HepG2 (cell line): Measurements from ENCODE around the gene ZIK1. TPM values are rescaled to one million over a fixed set of nuclear protein-coding genes. Genes with fewer than 3 reads are reported as not detected.

Source experiments
- ATF1 ChIP-seq: IDR thresholded peaks from 2 replicates; pipeline ENCODE4 v1.6.1; 2016; ENCODE audit warnings: mild to moderate bottlenecking, control low read depth
- CENPBD1 ChIP-seq: sonication (generic); formaldehyde crosslinking; IDR thresholded peaks from 2 replicates; pipeline ENCODE4 v1.8.0; 2022; ENCODE audit warnings: missing genetic modification reagents, low read depth, mild to moderate bottlenecking, borderline replicate concordance
- CSRNP2 ChIP-seq: sonication (generic); formaldehyde crosslinking; conservative IDR thresholded peaks from 2 replicates; pipeline ENCODE4 v1.8.0; 2022; ENCODE audit warnings: low read depth, missing genetic modification reagents
- ETV6 ChIP-seq: sonication (generic); formaldehyde crosslinking; conservative IDR thresholded peaks from 2 replicates; pipeline ENCODE4 v1.4.0; 2020; ENCODE audit warnings: missing genetic modification reagents
- GTF3A ChIP-seq: sonication (generic); formaldehyde crosslinking; conservative IDR thresholded peaks from 2 replicates; pipeline ENCODE4 v1.4.0; 2020; ENCODE audit warnings: mild to moderate bottlenecking, missing genetic modification reagents
- GZF1 ChIP-seq: sonication (generic); formaldehyde crosslinking; IDR thresholded peaks from 2 replicates; pipeline ENCODE4 v1.5.1; 2020; ENCODE audit warnings: mild to moderate bottlenecking, missing genetic modification reagents
- KDM4B ChIP-seq: sonication (generic); formaldehyde crosslinking; IDR thresholded peaks from 2 replicates; pipeline ENCODE4 v1.4.0; 2020; ENCODE audit warnings: missing genetic modification reagents
- NFATC3 ChIP-seq: sonication (generic); formaldehyde crosslinking; IDR thresholded peaks from 2 replicates; pipeline ENCODE4 v1.5.1; 2020; ENCODE audit warnings: mild to moderate bottlenecking, missing genetic modification reagents
- NKX3-1 ChIP-seq: sonication (generic); formaldehyde crosslinking; IDR thresholded peaks from 2 replicates; pipeline ENCODE4 v1.5.0; 2020; ENCODE audit warnings: missing genetic modification reagents
- SIN3A ChIP-seq: IDR thresholded peaks from 2 replicates; pipeline ENCODE4 v1.6.1; 2011; ENCODE audit warnings: low read depth, mild to moderate bottlenecking, control low read depth, low read length, borderline replicate concordance
- SRSF9 ChIP-seq: fragments of 200-400 bp; formaldehyde crosslinking; IDR thresholded peaks from 2 replicates; pipeline ENCODE4 v1.6.1; 2018; ENCODE audit warnings: borderline replicate concordance, mild to moderate bottlenecking, low read depth, low read length; ENCODE audit not compliant: insufficient read depth, poor library complexity, severe bottlenecking
- ZBTB40 ChIP-seq, 2 experiments: fragments of 450-650 bp in 1 of 2; sonication (generic) in 1 of 2; formaldehyde crosslinking in 1 of 2; IDR thresholded peaks; 2 replicates each; pipeline versions ENCODE4 v1.6.1 to v1.8.0; 2016 to 2022; ENCODE audit warnings: antibody characterized with exemption in 1 of 2, mild to moderate bottlenecking in 1 of 2, missing genetic modification reagents in 1 of 2
- ZBTB8A ChIP-seq: sonication (generic); formaldehyde crosslinking; IDR thresholded peaks from 2 replicates; pipeline ENCODE4 v1.4.0; 2020; ENCODE audit warnings: mild to moderate bottlenecking, low read depth, missing genetic modification reagents, borderline replicate concordance
- ZNF205 ChIP-seq: IDR thresholded peaks from 2 replicates; pipeline ENCODE4 v1.6.1; 2018; ENCODE audit warnings: missing biosample characterization, missing genetic modification reagents
- ZNF260 ChIP-seq: sonication (generic); formaldehyde crosslinking; IDR thresholded peaks from 2 replicates; pipeline ENCODE4 v1.4.0; 2020; ENCODE audit warnings: missing genetic modification reagents, low read depth, mild to moderate bottlenecking, borderline replicate concordance
- ZNF530 ChIP-seq: sonication (generic); formaldehyde crosslinking; IDR thresholded peaks from 2 replicates; pipeline ENCODE4 v1.5.0; 2020; ENCODE audit warnings: low read depth, mild to moderate bottlenecking, missing genetic modification reagents
- ZNF605 ChIP-seq: sonication (generic); formaldehyde crosslinking; IDR thresholded peaks from 2 replicates; pipeline ENCODE4 v1.8.0; 2022; ENCODE audit warnings: mild to moderate bottlenecking, missing genetic modification reagents
- ZNF703 ChIP-seq: sonication (generic); formaldehyde crosslinking; IDR thresholded peaks from 2 replicates; pipeline ENCODE4 v1.5.1; 2020; ENCODE audit warnings: missing genetic modification reagents, mild to moderate bottlenecking, moderate library complexity, borderline replicate concordance
- polyA plus RNA-seq, 8 experiments: library from polyadenylated mRNA; depleted of rRNA in 3 of 8; stranded (reverse) in 7 of 8; unstranded in 1 of 8; fragments of >200 nt; fragmentation: Illumina TruSeq in 4 of 8; extraction: Trizol in 4 of 8; gene quantifications; 2 replicates each; pipeline versions ENCODE4 v1.2.1 to v1.2.3, GENCODE V29; 2011 to 2016; ENCODE audit warnings: low read depth in 4 of 8, missing spikeins in 1 of 8, mixed read lengths in 1 of 8; ENCODE audit not compliant: insufficient read depth in 1 of 8
- total RNA-seq, 5 experiments: library from RNA; depleted of rRNA; stranded (reverse); fragments of >200 nt; fragmentation: Illumina TruSeq; extraction: Trizol; gene quantifications; 2 replicates each; pipeline ENCODE4 v1.2.3, GENCODE V29; 2016; ENCODE audit warnings: low read depth in 1 of 5

The ZIK1 gene
- total and polyA plus RNA-seq, 2 of the 13 experiments (the other 11 are each of a cell fraction or from before 2014, with no cell fraction given) = 2.1 to 7.2 TPM

- TF ChIP-seq ZBTB40 (IDR thresholded peaks at IDR 0.05) = no peak
- TF ChIP-seq ZBTB40 (CRISPR knock-in tag; IDR thresholded peaks at IDR 0.05) = no peak
- no peak for TF ChIP-seq NKX3-1 (CRISPR knock-in tag)
- peak; percentile 72 for TF ChIP-seq ZNF605 (CRISPR knock-in tag)
- no peak for TF ChIP-seq NFATC3 (CRISPR knock-in tag)
- no peak for TF ChIP-seq SIN3A
- no peak for TF ChIP-seq ZBTB8A (CRISPR knock-in tag)
- TF ChIP-seq SRSF9 = no peak
- no peak for TF ChIP-seq KDM4B (CRISPR knock-in tag)
- TF ChIP-seq CENPBD1 = no peak
- no peak for TF ChIP-seq ETV6
- no peak for TF ChIP-seq CSRNP2 (CRISPR knock-in tag)
- no peak for TF ChIP-seq ZNF703 (CRISPR knock-in tag)
- 0 out of 2 replicates have a peak, but pooled peaks have one; percentile 46 for TF ChIP-seq ZNF205 (CRISPR knock-in tag)
- no peak for TF ChIP-seq GZF1 (CRISPR knock-in tag)
- no peak; the same call in 1 of the 2 replicates for TF ChIP-seq GTF3A (CRISPR knock-in tag)
- TF ChIP-seq ZNF260 (CRISPR knock-in tag) = no peak
- TF ChIP-seq ATF1 (CRISPR knock-in tag) = no peak; the same call in 1 of the 2 replicates
- no peak for TF ChIP-seq ZNF530 (CRISPR knock-in tag)
Measured at GRCh38 chr19:57632987-57633831, 49.3 kb downstream of the ZIK1 start, which contains the start of gene ZNF211 (continued).
